GM12864 (cell line): Measurements from ENCODE around the gene ADGRG3.

ENCODE experiments used
- DNase-seq: peaks from one replicate; pipeline ENCODE4 v3.0.0-alpha.2; 2011; ENCODE audit warnings: low read depth
- H3K4me3 ChIP-seq: 2 replicates; pipeline ENCODE4 v1.5.1; 2011; ENCODE audit warnings: mild to moderate bottlenecking, low read depth, low read length, control low read depth
- CTCF ChIP-seq: IDR thresholded peaks from 2 replicates; pipeline ENCODE4 v1.5.1; 2011; ENCODE audit warnings: low read depth, mild to moderate bottlenecking, moderate library complexity, low read length, control low read depth, inconsistent platforms; ENCODE audit errors: missing control alignments

ADGRG3 gene

GRCh38 chr16:57638381-57638780 lies 29.7 kb upstream of the ADGRG3 start:
- TF ChIP-seq CTCF: no peak
- no peak overlapping the region for H3K4me3 ChIP-seq
- no peak for DNase-seq

DNA sequence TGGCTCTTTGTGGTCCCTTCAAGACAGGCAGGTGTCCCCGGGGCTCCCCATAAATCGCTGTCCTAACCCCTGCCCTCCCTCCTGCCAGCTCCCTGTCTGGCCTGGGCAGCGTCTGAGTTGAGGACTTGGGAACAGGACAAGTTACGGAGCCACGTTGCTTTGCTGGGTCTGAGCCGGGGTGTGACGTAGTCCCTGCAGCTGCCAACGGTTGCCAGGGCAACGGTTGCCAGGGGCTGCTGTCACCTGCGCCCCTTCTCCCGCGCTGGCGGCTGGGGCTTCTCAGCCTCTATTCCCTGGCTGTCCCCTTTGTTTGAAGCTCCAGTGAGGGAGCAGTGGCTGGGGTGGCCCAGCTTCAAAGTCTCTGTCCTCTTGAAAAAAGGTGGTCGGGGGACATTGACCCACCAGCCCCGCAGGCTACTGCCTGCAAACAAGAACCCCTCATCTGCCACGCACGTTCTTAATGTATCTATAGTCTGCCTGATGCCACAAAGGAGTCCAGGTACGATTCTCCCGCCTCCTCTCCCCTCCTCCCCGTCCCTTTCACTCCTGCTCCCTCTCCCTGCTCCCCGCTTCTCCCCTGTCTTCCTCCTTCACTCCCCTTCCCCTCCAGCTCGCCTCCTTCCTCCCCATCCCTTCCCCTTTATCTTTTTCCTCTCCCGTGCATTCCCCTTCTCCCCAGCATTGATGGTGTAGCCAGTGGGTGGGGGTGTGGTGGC lies 28.8 kb upstream of the ADGRG3 start:
- no peak overlapping the region for H3K4me3 ChIP-seq
- DNase-seq: no peak
- TF ChIP-seq CTCF: no peak

GRCh38 chr16:57640185-57640584 lies 27.9 kb upstream of the ADGRG3 start:
- DNase-seq: no peak

DNA sequence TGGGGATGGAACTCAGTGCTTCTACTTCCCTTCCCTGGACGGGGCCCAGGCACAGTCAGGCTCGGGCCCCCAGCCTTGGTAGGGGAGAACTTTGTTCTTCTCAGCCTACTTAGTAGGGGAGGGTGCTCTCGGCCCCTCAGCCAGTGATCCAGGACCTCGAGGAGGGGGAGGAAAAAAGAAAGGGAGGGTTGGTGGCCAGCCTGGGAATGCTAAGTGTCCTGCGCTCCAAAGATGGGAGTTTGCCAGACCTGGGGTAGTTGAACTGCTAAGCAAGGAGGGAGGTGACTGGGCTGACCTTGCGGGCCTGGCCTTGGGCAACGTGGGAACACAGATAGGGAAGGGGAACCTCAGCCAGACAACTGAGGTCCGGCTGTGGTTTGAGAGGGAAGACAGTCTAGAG lies 27.5 kb upstream of the ADGRG3 start:
- no peak for TF ChIP-seq CTCF
- DNase-seq: no peak
- no peak overlapping the region for H3K4me3 ChIP-seq

More at GRCh38 chr16:57640185-57640584, 27.9 kb upstream of the ADGRG3 start:
- TF ChIP-seq CTCF: no peak
- no peak overlapping the region for H3K4me3 ChIP-seq

DNA sequence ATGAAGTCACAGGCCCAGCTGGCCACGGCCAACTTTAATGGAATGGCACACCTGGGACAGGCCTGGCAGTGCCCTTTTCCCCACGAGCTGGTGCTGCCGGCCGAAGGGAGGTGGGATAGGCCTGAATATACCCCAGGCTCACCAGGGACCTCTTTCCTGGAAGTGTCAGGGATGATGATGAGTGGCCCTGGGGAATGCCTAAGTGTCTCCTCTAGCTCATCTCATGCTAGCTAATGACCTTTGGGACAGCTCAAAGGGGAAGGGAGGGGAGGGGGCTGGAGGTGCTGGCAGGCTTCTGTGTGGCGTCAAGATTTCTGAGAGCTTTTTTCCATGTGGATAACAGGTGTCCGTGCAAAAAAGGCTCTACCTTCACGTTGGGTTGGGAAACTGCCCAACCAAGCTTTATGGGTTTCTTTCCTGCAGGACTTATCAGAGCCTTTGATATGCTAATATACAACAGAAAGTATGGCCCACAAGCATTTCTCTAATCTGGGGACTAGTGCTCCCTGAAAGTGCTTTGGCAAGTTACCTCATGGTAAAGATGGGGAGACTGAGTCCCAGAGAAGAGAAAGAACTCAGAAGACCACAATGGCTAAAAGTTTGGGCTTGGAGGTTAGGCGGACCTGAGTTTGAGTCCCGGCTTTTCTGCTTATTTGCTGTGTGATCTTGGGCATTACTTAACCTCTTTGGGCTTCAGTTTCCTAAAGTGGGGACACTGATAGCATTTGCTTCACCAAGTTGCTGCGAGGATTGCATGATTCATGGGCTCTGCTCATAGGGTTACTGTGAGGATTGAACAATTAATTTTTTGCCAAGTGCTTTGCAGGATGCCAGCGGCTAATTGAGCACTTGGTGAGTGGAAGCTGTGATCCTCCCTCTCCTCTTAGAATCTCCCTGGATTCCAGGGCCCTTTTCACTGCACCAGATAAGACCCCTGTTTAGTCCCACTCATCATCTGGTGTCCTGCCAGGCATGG lies 25.7 kb upstream of the ADGRG3 start:
- TF ChIP-seq CTCF: no peak
- H3K4me3 ChIP-seq: no peak overlapping the region
- DNase-seq: no peak

DNA sequence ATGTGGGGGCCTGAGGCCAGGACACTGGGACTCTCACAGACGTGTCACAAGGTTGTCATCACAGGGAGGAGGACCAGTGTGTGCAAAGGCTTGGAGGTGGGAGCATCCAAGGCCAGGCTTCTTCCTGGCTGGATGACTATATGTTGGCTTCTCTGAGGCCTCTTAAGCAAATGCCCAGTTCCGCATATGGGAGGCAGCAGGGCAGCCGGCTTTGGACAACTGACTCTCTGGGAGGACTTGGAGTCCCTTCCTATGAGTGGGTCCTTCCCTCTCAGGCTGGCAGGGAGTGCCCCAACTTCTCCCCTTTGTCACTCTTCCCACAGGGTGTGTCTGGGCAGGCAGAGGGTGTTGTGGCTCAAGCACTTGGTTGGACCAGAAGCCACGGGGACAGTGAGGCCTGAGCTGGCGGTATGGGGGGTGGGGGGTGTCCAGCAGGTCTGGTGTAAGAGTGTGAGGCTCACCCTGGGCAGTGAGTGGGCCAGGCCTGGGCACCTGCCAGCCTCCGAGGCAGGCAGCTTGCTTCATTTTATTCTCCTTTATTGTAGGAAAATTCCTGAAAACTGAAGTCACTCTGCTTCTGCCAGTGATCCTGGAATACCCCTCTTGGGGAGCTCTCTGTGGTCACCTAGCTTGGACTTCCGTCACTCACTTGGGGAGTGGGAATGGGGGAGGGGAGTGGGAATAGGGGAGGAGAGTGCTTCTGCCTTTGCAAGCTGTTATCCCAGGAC lies 24.8 kb upstream of the ADGRG3 start:
- no peak for DNase-seq
- H3K4me3 ChIP-seq: no peak overlapping the region
- no peak for TF ChIP-seq CTCF
